ENCODE data around the gene TM2D3.

TM2D3 gene

GRCh38 chr15:101619615-101619865 lies 32.6 kb downstream of the TM2D3 start:
- Histone ChIP-seq H3K36me3 (ENCODE audit: insufficient read depth) (no peaks in the 10 kb centered on the region), H3K27ac (no peak overlapping the region), H3K4me2 (peak overlapping the region; percentile 99; the same call in 1 of the 2 replicates), H3K4me1 (ENCODE audit: low read depth, poor library complexity, severe bottlenecking) (peaks cover 43% of the 10 kb centered on the region), H3K9ac (no peak overlapping the region), H3K27me3 (ENCODE audit: insufficient read depth, low read depth) (no peaks in the 10 kb centered on the region), H4K20me1 (ENCODE audit: insufficient read depth) (no peaks in the 10 kb centered on the region), H3K4me3 (IDR thresholded peaks at IDR 0.05; ENCODE audit: insufficient read depth, low read depth, low read length) (no peak overlapping the region), H3K79me2 (ENCODE audit: insufficient read depth, low read depth) (no peaks in the 10 kb centered on the region), H2AFZ (ENCODE audit: low read depth) (no peak overlapping the region)
- TF ChIP-seq, protein P1, sequence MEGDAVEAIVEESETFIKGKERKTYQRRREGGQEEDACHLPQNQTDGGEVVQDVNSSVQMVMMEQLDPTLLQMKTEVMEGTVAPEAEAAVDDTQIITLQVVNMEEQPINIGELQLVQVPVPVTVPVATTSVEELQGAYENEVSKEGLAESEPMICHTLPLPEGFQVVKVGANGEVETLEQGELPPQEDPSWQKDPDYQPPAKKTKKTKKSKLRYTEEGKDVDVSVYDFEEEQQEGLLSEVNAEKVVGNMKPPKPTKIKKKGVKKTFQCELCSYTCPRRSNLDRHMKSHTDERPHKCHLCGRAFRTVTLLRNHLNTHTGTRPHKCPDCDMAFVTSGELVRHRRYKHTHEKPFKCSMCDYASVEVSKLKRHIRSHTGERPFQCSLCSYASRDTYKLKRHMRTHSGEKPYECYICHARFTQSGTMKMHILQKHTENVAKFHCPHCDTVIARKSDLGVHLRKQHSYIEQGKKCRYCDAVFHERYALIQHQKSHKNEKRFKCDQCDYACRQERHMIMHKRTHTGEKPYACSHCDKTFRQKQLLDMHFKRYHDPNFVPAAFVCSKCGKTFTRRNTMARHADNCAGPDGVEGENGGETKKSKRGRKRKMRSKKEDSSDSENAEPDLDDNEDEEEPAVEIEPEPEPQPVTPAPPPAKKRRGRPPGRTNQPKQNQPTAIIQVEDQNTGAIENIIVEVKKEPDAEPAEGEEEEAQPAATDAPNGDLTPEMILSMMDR (conservative IDR thresholded peaks at IDR 0.05; ENCODE audit: low read depth, low read length): no peak

- H3K27ac ChIP-seq: no peak overlapping the region
- H2AFZ ChIP-seq (ENCODE audit: low read depth): peak overlapping the region; percentile 0; the same call in 1 of the 2 replicates
- H3K4me1 ChIP-seq (ENCODE audit: low read depth, poor library complexity, severe bottlenecking): peaks cover 43% of the 10 kb centered on the region
- no peak overlapping the region for H3K9ac ChIP-seq
- H3K4me2 ChIP-seq: peak overlapping the region; percentile 99; the same call in 1 of the 2 replicates
- H4K20me1 ChIP-seq (ENCODE audit: insufficient read depth): no peaks in the 10 kb centered on the region
- TF ChIP-seq, protein P1 (conservative IDR thresholded peaks at IDR 0.05; ENCODE audit: low read depth, low read length): no peak
- H3K4me3 ChIP-seq (IDR thresholded peaks at IDR 0.05; ENCODE audit: insufficient read depth, low read depth, low read length): no peak overlapping the region
- no peaks in the 10 kb centered on the region for H3K79me2 ChIP-seq (ENCODE audit: insufficient read depth, low read depth)
- no peaks in the 10 kb centered on the region for H3K36me3 ChIP-seq (ENCODE audit: insufficient read depth)
- no peaks in the 10 kb centered on the region for H3K27me3 ChIP-seq (ENCODE audit: insufficient read depth, low read depth)
Measured at GRCh38 chr15:101618851-101619614, 33.1 kb downstream of the TM2D3 start.

- H3K4me1 ChIP-seq (ENCODE audit: low read depth, poor library complexity, severe bottlenecking): peaks cover 43% of the 10 kb centered on the region
- H3K9ac ChIP-seq: no peak overlapping the region
- no peaks in the 10 kb centered on the region for H3K79me2 ChIP-seq (ENCODE audit: insufficient read depth, low read depth)
- H4K20me1 ChIP-seq (ENCODE audit: insufficient read depth): no peaks in the 10 kb centered on the region
- 0 out of 2 replicates have a peak overlapping the region, but pooled peaks have one; percentile 3 for H3K4me2 ChIP-seq
- no peaks in the 10 kb centered on the region for H3K27me3 ChIP-seq (ENCODE audit: insufficient read depth, low read depth)
- H3K27ac ChIP-seq: no peak overlapping the region
- H3K4me3 ChIP-seq (IDR thresholded peaks at IDR 0.05; ENCODE audit: insufficient read depth, low read depth, low read length): no peak overlapping the region
- no peak overlapping the region for H2AFZ ChIP-seq (ENCODE audit: low read depth)
- TF ChIP-seq, protein P1 (conservative IDR thresholded peaks at IDR 0.05; ENCODE audit: low read depth, low read length): no peak
- H3K36me3 ChIP-seq (ENCODE audit: insufficient read depth): no peaks in the 10 kb centered on the region
Measured at GRCh38 chr15:101618076-101618475, 34.1 kb downstream of the TM2D3 start.

DNA sequence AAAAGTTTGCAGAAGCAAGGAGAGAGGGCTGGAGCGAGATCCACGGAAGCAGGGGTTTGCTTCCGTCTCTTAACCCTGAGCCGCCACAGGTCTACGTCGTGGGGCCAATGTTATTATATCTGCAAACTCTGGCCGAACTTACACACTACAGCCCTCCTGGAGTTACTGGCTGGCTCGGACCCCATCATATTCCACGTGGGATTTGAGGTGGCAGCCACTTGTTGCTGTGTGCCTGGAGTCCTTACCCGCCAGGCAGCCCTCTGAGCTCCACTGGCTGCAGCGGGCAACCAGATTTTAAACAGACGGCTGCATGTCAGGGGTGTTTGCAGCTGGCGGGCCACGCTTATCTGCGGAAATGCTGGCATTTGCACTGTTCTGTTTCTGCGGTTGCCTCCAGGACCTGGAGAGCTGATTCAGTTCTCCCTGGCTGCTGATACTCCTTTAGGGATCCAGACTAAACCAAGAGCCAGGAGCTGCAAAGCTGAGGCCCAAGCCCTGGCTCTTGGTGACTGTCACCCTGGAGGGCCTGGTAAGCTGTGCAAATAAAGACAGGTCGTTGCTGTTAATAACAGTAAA lies 34.7 kb downstream of the TM2D3 start:
- no peaks in the 10 kb centered on the region for H3K36me3 ChIP-seq (ENCODE audit: insufficient read depth)
- H3K9ac ChIP-seq: no peak overlapping the region
- no peaks in the 10 kb centered on the region for H4K20me1 ChIP-seq (ENCODE audit: insufficient read depth)
- TF ChIP-seq, protein P1 (conservative IDR thresholded peaks at IDR 0.05; ENCODE audit: low read depth, low read length): no peak
- H3K79me2 ChIP-seq (ENCODE audit: insufficient read depth, low read depth): no peaks in the 10 kb centered on the region
- H3K4me3 ChIP-seq (IDR thresholded peaks at IDR 0.05; ENCODE audit: insufficient read depth, low read depth, low read length): no peak overlapping the region
- no peak overlapping the region for H3K27ac ChIP-seq
- no peaks in the 10 kb centered on the region for H3K27me3 ChIP-seq (ENCODE audit: insufficient read depth, low read depth)
- H3K4me1 ChIP-seq (ENCODE audit: low read depth, poor library complexity, severe bottlenecking): peaks cover 43% of the 10 kb centered on the region
- H3K4me2 ChIP-seq: no peak overlapping the region
- no peak overlapping the region for H2AFZ ChIP-seq (ENCODE audit: low read depth)
